Muscle of arm (tissue), 12 donors: ENCODE data around the gene SIK3. TPM values are rescaled to one million over a fixed set of nuclear protein-coding genes. Genes with fewer than 3 reads are reported as not detected.
A peak's percentile ranks its signal among the peaks of the same experiment; 100 is the strongest.
"Not testable (repeated sequence)": the region's sequence is repeated elsewhere in the genome, so short reads cannot be mapped to it uniquely, and the experiment has no call there.

Experiments
- DNase-seq: peaks from one replicate; pipeline ENCODE4 v3.0.0-alpha.2; 2013
- polyA plus RNA-seq, 12 donors: library from polyadenylated mRNA; unstranded; fragments of 120-200 nt; gene quantifications; one replicate each; pipeline ENCODE4 v1.2.1, GENCODE V29; 2013; ENCODE audit not compliant: insufficient read length in 12 of 12

SIK3 gene
- polyA plus RNA-seq, 12 donors, result 27.5 to 46.1 (median 38.5) TPM; not detected in 1

GRCh38 chr11:117050121-117050520 lies 48.1 kb downstream of the SIK3 start:
- not testable (repeated sequence) for DNase-seq

- not testable (repeated sequence) for DNase-seq
These were observed 51.6 kb downstream of the SIK3 start for GRCh38 chr11:117046627-117047026.

- no peak for DNase-seq
These were observed 52.3 kb downstream of the SIK3 start for GRCh38 chr11:117045956-117046355.

- DNase-seq, result peak; percentile 35
These were observed 53.0 kb downstream of the SIK3 start for GRCh38 chr11:117045196-117045595.

DNA sequence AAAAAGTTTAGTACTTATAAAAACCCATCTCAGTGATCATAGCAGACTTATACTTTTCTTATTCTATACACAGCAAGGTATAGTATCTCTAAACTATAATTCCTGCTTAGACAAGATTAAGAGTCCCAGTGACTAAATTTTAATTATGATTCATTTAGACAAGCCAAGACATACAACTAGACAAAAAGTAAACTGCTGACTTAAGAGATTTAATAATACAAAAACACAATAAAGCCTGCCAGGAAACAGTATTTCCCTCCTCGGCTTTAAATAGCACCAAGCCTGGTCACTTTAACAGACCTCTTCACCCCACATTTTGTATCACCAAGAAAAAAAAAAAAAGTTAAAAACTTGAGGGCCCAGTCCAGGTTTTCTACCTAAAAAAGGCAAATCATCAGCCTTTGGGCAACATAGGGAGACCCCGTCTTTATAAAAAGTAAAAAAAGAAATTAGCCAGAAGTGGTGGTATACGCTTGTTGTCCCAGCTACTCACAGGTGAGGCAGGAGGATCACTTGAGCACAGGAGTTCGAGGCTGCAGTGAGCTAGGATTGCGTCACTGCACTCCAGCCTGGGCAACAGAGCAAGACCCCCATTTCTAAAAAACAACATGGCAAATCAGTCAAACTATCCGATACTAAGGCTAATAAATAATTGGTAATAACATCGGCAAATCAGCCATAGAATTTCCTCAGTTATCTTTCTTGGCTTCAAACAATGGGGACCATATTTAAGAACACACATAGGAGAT lies 53.8 kb downstream of the SIK3 start:
- DNase-seq, result no peak

DNA sequence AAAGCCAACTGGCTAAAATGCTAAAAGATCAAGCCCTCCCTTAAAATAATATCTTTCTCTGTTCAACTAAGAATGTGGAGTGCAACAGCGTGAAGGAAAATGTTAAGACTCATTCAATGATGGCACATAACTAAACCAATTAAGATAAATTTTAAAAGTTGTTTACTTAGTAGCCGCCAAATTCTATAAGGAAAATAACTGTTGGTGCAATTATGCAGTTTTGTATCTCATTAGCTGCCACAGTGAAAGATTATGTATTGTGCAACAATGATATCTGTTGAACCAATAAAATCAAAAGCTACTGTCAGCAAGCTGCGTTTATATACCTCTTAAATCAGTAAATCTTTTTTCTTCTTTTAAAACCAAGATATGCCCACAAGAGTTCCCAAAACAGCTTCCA lies 55.5 kb downstream of the SIK3 start:
- no peak for DNase-seq

GRCh38 chr11:117039900-117040299 lies 58.3 kb downstream of the SIK3 start:
- no peak for DNase-seq

DNA sequence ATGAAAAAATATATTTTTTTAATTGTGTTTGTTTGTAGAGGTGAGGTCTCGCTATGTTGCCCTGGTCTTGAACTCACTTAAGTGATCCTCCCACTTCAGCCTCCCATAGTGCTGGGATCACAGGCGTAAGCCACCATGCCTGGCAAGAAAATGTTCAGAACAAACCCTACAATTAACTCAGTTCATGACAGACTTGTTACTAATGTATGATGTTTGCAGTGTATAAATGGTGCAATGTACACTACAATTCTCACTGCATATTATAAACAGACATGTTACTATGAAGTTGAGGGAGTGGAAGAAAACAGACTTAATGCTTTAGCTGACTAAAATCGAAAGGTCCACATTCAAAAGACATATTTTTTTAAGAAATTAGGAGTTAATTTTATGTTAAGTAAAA lies 59.0 kb downstream of the SIK3 start:
- DNase-seq, result no peak

DNA sequence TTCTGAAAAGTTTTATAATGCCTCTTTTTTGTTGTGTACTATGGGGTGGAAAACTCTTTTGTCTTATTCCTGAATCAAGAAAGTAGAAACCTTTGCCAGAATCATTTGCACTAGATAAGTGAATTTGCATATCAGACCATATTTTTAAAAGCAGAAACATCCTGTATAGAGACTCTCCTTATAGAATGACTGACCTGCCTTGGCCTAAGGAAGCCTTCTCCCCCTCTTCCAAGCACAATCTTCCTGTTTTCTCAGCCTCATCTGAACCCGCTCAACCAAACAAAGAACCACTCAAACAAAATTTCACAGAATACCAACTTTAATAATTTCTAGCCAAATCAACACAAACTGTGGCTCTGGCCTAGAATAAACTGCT lies 60.3 kb downstream of the SIK3 start:
- DNase-seq, result no peak

- DNase-seq, result no peak
These were observed 60.8 kb downstream of the SIK3 start for GRCh38 chr11:117037279-117037974.

DNA sequence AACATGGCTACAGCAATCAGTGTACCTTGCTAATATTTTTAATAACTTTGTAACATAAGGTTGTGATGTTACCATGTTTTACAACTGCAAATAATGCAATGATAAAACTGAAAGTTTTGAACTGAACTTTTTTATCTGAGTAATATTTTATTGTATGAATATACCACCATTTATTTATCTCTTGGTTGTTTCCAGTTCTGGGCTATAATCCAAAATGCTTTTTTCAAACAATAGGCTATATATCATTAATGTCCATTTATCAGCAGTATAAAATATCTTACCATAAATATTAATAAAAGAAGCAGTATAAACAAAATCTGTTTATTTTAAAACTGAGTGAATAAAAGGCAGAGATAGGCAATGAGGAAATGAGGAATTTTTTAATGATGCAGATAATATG lies 63.3 kb downstream of the SIK3 start:
- DNase-seq, result no peak

DNA sequence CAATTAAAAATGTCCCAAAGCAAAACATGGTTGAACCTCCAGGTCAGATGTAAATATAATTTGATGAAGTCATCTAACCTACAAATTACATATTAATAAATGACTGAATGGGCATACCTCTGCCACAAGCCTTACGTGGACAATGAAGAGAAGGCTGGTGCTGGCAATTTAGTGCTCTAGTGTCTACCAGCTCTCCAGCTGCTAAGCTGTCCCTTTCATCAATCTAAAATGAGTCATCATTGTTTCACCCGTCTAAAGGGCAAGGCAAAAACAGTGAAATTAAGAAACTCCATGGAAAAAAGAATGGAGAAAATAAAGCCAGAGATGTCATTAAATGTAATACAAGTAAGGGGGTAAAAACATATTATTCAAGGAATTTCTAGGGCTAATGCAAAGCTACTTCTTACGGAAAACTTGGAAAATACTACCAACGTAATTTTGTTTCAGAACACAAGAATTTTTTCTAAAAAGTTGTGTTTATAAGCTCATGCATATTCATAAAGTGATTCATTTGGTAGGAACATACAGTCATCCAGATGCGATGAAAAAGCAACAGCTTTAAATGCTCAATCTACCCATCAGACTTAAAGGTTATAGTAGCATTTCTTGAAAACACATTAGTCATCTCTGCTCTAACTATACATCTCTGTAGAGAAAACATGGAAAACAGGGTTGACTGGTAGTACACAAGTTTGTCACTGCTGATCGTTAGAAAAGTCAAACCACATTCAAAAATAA lies 71.5 kb downstream of the SIK3 start:
- no peak for DNase-seq

GRCh38 chr11:117023707-117024106 lies 74.5 kb downstream of the SIK3 start:
- not testable (repeated sequence) for DNase-seq

DNA sequence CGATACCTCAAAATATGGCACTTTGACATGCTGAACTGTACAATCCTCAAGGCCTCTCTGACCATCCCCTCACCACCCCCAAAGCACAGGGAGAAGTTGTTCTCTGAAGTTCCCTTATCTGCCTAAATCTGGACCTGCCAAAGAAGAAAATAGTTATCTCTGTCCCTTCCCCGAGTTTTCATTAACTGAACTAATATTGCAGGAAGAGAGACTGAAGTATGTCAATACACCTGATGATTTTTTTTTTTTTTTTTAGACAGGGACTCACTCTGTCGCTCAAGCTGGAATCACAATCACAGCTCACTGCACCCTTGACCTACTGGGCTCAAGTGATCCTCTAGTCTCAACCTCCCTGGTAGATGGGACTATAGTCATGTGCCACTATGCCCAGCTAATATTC lies 75.0 kb downstream of the SIK3 start:
- no peak for DNase-seq

DNA sequence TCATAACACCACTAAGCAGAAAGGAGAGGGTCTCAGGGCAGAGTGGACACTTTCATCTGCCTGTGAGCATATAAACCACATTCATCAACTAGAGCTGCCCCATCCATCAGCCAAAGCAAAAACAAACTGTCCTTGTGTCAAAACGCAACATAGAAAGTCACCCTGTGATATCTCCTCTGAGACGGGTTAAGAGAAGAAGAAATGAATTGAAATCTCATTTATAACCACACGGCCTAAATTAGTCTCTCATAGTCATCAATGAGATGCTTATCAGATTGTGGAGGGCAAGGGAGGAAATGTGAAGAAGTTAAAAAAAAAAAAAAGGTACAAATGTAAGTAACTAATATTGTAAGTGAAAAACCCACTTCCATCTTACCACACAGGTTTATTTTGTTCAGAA lies 75.7 kb downstream of the SIK3 start:
- no peak for DNase-seq

- DNase-seq, result no peak
These were observed 77.2 kb downstream of the SIK3 start for GRCh38 chr11:117020869-117021564.

- no peak for DNase-seq
These were observed 77.9 kb downstream of the SIK3 start for GRCh38 chr11:117020287-117020686.

DNA sequence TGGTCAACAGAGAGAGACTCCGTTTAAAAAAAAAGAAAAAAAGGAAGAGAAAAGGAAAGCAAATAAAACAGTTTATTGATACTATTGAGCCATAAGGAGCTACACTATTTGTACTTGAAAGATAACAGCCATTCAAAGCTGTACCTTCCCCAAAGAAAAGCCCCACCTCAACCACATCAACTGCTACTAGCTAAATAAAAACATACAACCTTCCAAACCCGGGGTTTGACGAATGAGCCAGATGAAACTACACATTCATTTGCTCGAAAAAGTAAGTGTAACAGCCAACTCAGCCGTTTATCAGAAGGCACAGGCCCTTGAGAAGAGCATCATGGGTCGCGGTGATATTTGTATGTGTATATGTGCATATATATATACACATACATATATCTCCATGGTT lies 78.4 kb downstream of the SIK3 start:
- DNase-seq, result no peak

DNA sequence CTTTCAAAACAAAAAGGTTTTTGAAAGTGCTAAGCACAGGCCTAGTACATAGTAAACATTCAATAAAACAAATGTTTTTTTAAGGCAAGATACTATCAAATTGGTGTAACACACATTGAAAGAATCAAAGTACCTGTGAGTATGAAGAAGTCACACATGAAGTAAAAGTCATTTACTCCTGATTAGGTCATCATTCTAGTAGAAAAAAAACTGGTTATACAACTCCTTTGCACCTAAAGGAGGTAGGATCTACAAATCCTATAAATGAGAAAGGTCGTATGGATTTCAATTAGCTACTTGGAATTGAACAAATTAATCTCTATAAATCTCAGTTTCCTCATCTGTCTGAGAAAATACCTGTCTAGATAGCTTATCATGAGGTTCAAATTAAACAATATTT lies 80.8 kb downstream of the SIK3 start:
- no peak for DNase-seq

DNA sequence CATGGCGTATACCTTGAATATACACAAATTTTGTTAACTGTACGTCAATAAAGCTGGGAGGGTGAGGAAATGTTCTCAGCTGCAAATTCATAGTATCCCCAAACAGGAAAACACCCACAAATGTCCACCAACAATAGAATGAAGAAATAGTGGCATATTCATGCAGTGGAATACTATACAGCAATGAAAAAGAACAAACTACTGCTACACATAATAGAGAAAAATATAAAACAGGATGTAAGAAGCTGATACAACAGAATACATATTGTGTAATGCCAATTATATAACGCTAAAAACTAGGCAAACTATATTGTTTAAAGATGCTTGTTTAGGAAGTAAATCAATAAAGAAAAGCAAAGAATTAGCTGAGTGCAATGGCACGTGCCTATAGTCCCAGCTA lies 81.5 kb downstream of the SIK3 start:
- DNase-seq, result no peak

DNA sequence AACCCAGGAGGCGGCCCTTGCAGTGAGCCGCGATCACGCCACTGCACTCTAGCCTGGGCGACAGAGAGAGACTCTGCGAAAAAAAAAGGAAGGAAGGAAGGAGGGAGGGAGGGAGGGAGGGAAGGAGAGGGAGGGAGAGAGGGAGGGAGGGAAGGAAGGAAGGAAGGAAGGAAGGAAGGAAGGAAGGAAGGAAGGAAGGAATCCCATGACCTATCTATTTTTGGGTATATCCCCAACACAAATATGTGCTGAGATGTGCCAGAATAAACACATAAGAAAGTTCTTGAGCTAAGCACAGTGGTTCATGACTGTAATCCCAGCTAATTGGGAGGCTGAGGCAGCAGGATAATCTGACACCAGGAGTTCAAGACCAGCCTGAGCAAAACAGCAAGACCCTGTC lies 82.0 kb downstream of the SIK3 start:
- DNase-seq, result no peak

DNA sequence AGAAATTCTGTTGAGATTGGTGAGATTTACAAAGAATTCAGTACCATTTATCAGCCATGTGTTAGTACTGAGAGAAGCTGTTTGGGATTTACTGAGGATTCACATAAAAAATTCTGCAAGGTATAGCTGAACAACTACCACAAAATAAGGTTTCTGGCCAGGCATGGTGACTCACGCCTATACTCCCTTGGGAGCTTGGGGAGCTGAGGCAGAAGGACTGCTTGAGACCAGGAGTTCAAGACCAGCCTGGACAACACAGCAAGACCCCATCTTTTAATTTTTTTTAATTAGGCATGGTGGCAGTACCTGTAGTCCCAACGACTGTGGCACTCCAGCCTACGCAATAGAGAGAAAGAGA lies 86.7 kb downstream of the SIK3 start:
- no peak for DNase-seq
